KOPT-K1 (cell line): ENCODE data around the gene SCIN.
"Not testable (repeated sequence)": the region's sequence is repeated elsewhere in the genome, so short reads cannot be mapped to it uniquely, and the experiment has no call there.

Source experiments
- H3K27ac ChIP-seq: fragments of 200-600 bp; sonication (generic); 2 replicates; pipeline ENCODE4 v1.5.1; 2016; ENCODE audit warnings: antibody characterized with exemption, mild to moderate bottlenecking, low read depth, low read length; ENCODE audit not compliant: poor library complexity, severe bottlenecking
- H3K36me3 ChIP-seq: fragments of 200-600 bp; sonication (generic); 2 replicates; pipeline ENCODE4 v1.5.1; 2017; ENCODE audit warnings: antibody characterized with exemption, mild to moderate bottlenecking, low read length, moderate library complexity; ENCODE audit not compliant: insufficient read depth
- H3K9me3 ChIP-seq: fragments of 200-600 bp; sonication (generic); 2 replicates; pipeline ENCODE4 v1.5.1; 2017; ENCODE audit warnings: antibody characterized with exemption, low read length, mild to moderate bottlenecking; ENCODE audit not compliant: insufficient read depth, poor library complexity, severe bottlenecking

Gene SCIN

GRCh38 chr7:12570534-12571461 is at the start of gene SCIN:
Gene SCIN, plus strand, starts transcription at chr7:12570720. Its CDS starts 67 bp downstream, at chr7:12570787.
- Histone ChIP-seq H3K9me3 (peaks cover 3% of the 10 kb centered on the region), H3K36me3 (no peaks in the 10 kb centered on the region), H3K27ac (no peak within 1 kb of the TSS)

GRCh38 chr7:12524794-12525386 is 45.6 kb upstream of the SCIN start:
- Histone ChIP-seq H3K36me3 (no peaks in the 10 kb centered on the region), H3K9me3 (no peaks in the 10 kb centered on the region), H3K27ac (no peak overlapping the region)

- H3K36me3 ChIP-seq, H3K9me3 ChIP-seq, H3K27ac ChIP-seq: not testable (repeated sequence)
These were observed 43.8 kb upstream of the SCIN start for GRCh38 chr7:12526693-12527092.

DNA sequence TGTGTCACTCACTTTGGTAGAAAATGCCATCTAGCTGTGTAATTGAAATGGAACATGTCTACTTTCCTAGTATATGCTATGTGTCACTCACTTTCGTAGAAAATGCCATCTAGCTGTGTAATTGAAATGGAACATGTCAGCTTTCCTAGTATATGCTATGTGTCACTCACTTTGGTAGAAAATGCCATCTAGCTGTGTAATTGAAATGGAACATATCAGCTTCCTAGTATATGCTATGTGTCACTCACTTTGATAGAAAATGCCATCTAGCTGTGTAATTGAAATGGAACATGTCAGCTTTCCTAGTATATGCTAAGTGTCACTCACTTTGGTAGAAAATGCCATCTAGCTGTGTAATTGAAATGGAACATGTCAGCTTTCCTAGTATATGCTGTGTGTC is 42.9 kb upstream of the SCIN start:
- H3K27ac ChIP-seq, H3K9me3 ChIP-seq, H3K36me3 ChIP-seq: not testable (repeated sequence)

DNA sequence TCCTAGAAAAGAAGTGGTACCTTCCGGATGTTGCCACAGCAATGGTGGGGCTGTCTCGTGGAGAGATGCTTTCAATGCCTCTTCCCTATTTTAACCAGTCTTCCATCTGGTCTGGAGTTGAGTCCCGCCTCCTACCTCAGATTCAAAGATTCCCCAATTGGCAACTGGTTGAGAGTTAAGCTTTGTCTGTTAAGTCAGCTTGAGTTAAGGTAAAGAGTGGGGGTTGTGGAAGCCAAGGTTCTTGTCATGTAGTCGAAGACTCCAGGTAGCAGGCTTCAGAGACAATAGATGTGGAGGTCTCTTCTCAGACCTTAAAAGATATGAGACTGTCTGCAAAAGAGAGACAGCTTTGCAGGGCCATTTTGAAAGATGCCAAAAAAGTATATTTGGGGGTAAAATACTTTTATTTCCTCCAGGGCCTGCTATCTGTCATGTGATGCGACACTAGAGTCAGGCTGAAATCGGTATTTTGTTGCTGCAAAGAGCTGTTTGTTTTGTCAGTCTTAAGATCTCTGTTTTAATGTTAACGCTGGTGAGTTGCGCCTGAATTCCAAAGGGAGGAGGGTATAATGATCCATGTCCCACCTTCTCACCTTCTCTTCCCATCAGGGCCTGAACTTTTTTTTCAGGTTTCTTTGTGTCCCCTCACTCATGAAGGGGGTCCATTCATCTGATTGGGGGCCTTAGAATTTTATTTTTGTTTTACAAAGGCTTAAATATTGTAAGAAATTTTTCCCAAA is 40.4 kb upstream of the SCIN start:
- H3K9me3 ChIP-seq = no peaks in the 10 kb centered on the region
- no peak overlapping the region for H3K27ac ChIP-seq
- H3K36me3 ChIP-seq = no peaks in the 10 kb centered on the region

- no peak overlapping the region for H3K27ac ChIP-seq
- H3K36me3 ChIP-seq = no peaks in the 10 kb centered on the region
- no peaks in the 10 kb centered on the region for H3K9me3 ChIP-seq
These were observed 38.7 kb upstream of the SCIN start for GRCh38 chr7:12531784-12532183.

- Histone ChIP-seq H3K36me3 (no peaks in the 10 kb centered on the region), H3K27ac (no peak overlapping the region), H3K9me3 (no peaks in the 10 kb centered on the region)
These were observed 36.5 kb upstream of the SCIN start for GRCh38 chr7:12534046-12534445.

GRCh38 chr7:12539681-12540080 is 30.8 kb upstream of the SCIN start:
- H3K9me3 ChIP-seq = no peaks in the 10 kb centered on the region
- no peaks in the 10 kb centered on the region for H3K36me3 ChIP-seq
- no peak overlapping the region for H3K27ac ChIP-seq

DNA sequence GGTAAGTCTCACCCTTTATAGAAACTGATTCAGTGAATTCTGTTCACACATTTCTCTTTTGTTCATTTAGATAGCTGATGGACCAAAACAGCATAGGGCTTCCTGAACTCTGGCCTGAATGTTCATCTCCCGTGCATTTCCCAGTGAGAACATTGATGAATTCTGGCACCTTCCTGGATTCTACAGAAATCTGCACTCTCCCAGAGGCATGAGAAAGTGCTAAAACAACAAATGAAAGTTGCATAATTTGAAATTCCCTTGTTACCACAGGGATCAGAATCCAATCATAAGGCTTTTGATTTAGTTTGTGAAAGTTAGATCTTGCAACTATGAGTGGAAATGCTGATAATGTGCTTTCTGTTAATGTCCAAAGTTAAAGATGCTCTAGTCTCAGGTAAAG is 29.7 kb upstream of the SCIN start:
- Histone ChIP-seq H3K27ac (no peak overlapping the region), H3K36me3 (no peaks in the 10 kb centered on the region), H3K9me3 (no peaks in the 10 kb centered on the region)

DNA sequence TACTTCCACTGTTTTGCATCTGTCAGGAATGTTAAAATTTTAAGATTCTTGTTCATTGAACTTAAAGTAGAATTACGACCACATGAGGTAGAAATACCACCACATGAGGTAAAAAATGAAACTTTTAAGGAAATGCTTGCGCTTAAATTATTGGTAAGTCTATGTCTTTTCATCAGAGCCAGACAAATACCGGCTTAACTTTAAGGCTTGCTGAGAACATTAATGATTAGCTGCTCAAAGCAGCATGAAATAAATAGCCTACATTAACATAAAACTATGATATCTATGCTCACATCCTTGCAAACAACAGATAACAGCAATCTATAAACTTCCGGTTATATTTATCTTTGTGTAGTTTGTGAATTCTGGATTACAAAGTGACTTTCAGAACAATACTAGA is 26.9 kb upstream of the SCIN start:
- no peaks in the 10 kb centered on the region for H3K9me3 ChIP-seq
- H3K36me3 ChIP-seq = no peaks in the 10 kb centered on the region
- no peak overlapping the region for H3K27ac ChIP-seq

DNA sequence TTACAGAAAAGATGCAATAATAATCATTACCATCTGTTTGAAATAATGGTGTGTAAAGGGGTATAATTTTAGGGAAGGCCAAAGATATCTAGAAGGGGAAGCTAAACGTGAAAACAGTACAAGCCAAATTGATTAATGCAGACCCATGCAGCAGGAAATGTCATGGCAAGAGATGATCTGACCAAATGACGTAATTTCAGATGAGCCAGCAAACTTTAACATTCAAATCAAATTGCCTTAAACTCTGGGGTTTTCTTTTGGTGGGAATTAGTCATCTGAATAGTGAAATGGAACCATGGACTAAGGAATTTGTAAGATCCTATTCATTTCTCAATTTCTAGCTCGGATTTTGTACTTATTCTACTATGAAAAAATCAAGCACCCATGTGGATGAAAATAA is 21.4 kb upstream of the SCIN start:
- Histone ChIP-seq H3K27ac (no peak overlapping the region), H3K9me3 (no peaks in the 10 kb centered on the region), H3K36me3 (no peaks in the 10 kb centered on the region)

GRCh38 chr7:12550956-12551355 is 19.6 kb upstream of the SCIN start:
- no peaks in the 10 kb centered on the region for H3K36me3 ChIP-seq
- H3K27ac ChIP-seq = no peak overlapping the region
- H3K9me3 ChIP-seq = no peaks in the 10 kb centered on the region

- H3K9me3 ChIP-seq = no peaks in the 10 kb centered on the region
- H3K27ac ChIP-seq = no peak overlapping the region
These were observed 17.6 kb upstream of the SCIN start for GRCh38 chr7:12552876-12553275.

GRCh38 chr7:12553416-12553815 is 17.1 kb upstream of the SCIN start:
- H3K36me3 ChIP-seq = no peaks in the 10 kb centered on the region
- H3K9me3 ChIP-seq = no peaks in the 10 kb centered on the region
- H3K27ac ChIP-seq = no peak overlapping the region

More at GRCh38 chr7:12552876-12553275, 17.6 kb upstream of the SCIN start:
- no peaks in the 10 kb centered on the region for H3K36me3 ChIP-seq

GRCh38 chr7:12554351-12554750 is 16.2 kb upstream of the SCIN start:
- H3K27ac ChIP-seq = no peak overlapping the region
- no peaks in the 10 kb centered on the region for H3K36me3 ChIP-seq
- H3K9me3 ChIP-seq = no peaks in the 10 kb centered on the region
